Parathyroid adenoma (tissue), 2 donors: ENCODE measurements around the gene MUC4.
"Not testable (repeated sequence)": the region's sequence is repeated elsewhere in the genome, so short reads cannot be mapped to it uniquely, and the experiment has no call there.

Experiments used
- H2AFZ ChIP-seq: fragments of 300-600 bp; sonication (generic); one replicate; pipeline ENCODE4 v1.7.0; 2017; ENCODE audit warnings: antibody characterized with exemption, mild to moderate bottlenecking
- H3K27ac ChIP-seq: fragments of 300-600 bp; sonication (generic); one replicate; pipeline ENCODE4 v1.7.0; 2017
- H3K27me3 ChIP-seq: fragments of 300-600 bp; sonication (generic); one replicate; pipeline ENCODE4 v1.7.0; 2017; ENCODE audit warnings: low read length; ENCODE audit not compliant: control insufficient read depth, insufficient read depth
- H3K36me3 ChIP-seq: fragments of 300-600 bp; sonication (generic); one replicate; pipeline ENCODE4 v1.7.0; 2017; ENCODE audit warnings: low read length; ENCODE audit not compliant: control insufficient read depth, insufficient read depth
- H3K4me1 ChIP-seq: fragments of 300-600 bp; sonication (generic); one replicate; pipeline ENCODE4 v1.7.0; 2017; ENCODE audit warnings: control low read depth
- H3K4me2 ChIP-seq: fragments of 300-600 bp; sonication (generic); one replicate; pipeline ENCODE4 v1.7.0; 2017; ENCODE audit warnings: low read length
- H3K4me3 ChIP-seq: fragments of 300-600 bp; sonication (generic); one replicate; pipeline ENCODE4 v1.7.0; 2017; ENCODE audit warnings: low read depth, low read length
- H3K79me2 ChIP-seq: fragments of 300-600 bp; sonication (generic); one replicate; pipeline ENCODE4 v1.7.0; 2017; ENCODE audit warnings: control low read depth
- H3K9ac ChIP-seq: fragments of 300-600 bp; sonication (generic); one replicate; pipeline ENCODE4 v1.7.0; 2017; ENCODE audit warnings: mild to moderate bottlenecking
- H3K9me3 ChIP-seq: fragments of 300-600 bp; sonication (generic); one replicate; pipeline ENCODE4 v1.7.0; 2017; ENCODE audit warnings: low read length; ENCODE audit not compliant: control insufficient read depth
- TF ChIP-seq, protein P1 (sequence below): fragments of 300-600 bp; sonication (generic); IDR thresholded peaks from one replicate; pipeline ENCODE4 v1.7.0; 2017; ENCODE audit warnings: antibody characterized with exemption, mild to moderate bottlenecking
- donor health status: primary hyperparathyroidism.

The MUC4 gene

DNA sequence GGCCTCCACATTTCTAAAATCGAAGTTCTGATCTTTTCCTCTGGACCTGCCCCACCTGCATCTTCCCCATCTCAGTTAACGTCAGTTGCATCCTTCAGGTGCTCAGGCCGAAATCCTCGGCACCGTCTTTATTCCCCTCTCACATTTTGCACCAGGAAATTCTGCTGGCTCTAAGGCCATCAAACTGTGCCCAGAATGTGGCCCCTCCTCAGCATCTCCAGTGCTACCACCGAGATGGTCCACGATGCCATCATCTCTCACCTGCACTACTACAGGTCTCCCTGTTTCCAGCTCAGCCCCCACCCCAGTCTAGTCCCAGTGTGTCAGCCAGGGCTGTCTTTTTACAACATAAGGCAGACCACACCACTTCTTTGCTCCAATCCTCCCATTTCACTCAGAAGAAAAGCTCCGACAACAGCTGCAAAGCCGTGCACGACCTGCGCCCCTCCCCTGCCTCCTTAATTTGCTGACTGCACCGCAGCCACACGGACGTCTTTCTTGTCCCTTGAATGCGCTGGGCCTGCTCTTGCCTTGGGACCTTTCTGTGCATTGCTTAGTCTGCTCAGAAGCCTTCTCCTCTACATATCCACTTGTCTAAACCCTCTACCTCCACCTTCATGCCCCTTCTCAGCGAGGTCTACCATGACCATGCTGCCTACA, 76.6 kb downstream of the MUC4 start:
- H3K9ac ChIP-seq: no peak overlapping the region
- TF ChIP-seq, protein P1, sequence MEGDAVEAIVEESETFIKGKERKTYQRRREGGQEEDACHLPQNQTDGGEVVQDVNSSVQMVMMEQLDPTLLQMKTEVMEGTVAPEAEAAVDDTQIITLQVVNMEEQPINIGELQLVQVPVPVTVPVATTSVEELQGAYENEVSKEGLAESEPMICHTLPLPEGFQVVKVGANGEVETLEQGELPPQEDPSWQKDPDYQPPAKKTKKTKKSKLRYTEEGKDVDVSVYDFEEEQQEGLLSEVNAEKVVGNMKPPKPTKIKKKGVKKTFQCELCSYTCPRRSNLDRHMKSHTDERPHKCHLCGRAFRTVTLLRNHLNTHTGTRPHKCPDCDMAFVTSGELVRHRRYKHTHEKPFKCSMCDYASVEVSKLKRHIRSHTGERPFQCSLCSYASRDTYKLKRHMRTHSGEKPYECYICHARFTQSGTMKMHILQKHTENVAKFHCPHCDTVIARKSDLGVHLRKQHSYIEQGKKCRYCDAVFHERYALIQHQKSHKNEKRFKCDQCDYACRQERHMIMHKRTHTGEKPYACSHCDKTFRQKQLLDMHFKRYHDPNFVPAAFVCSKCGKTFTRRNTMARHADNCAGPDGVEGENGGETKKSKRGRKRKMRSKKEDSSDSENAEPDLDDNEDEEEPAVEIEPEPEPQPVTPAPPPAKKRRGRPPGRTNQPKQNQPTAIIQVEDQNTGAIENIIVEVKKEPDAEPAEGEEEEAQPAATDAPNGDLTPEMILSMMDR: no peak
- H3K4me2 ChIP-seq: no peak overlapping the region
- no peaks in the 10 kb centered on the region for H3K36me3 ChIP-seq
- no peak overlapping the region for H3K4me3 ChIP-seq
- H3K27me3 ChIP-seq: no peaks in the 10 kb centered on the region
- no peak overlapping the region for H3K27ac ChIP-seq
- no peaks in the 10 kb centered on the region for H3K79me2 ChIP-seq
- H3K9me3 ChIP-seq: no peaks in the 10 kb centered on the region
- H3K4me1 ChIP-seq: no peaks in the 10 kb centered on the region
- H2AFZ ChIP-seq: no peak overlapping the region

DNA sequence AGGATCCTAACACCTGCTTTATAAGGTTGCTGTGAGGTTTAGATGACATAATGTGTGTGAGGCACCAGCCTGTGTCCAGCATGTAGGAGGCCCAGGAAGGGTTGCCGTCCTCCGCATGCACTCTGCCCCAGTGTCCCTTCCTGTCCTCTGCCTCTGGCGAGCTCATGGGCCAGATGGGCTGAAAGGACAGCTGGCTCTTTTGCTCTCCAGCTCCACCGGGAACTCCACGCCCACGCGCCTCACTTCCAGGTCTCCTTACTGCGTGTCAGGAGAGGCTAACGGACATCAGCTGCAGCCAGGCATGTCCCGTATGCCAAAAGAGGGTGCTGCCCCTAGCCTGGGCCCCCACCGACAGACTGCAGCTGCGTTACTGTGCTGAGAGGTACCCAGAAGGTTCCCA, 78.8 kb downstream of the MUC4 start:
- no peaks in the 10 kb centered on the region for H3K4me1 ChIP-seq
- H3K9ac ChIP-seq: no peak overlapping the region
- no peak overlapping the region for H3K4me2 ChIP-seq
- H3K4me3 ChIP-seq: no peak overlapping the region
- H2AFZ ChIP-seq: no peak overlapping the region
- no peaks in the 10 kb centered on the region for H3K27me3 ChIP-seq
- no peaks in the 10 kb centered on the region for H3K9me3 ChIP-seq
- no peaks in the 10 kb centered on the region for H3K36me3 ChIP-seq
- H3K79me2 ChIP-seq: no peaks in the 10 kb centered on the region
- no peak overlapping the region for H3K27ac ChIP-seq
- TF ChIP-seq, protein P1: no peak

- Histone ChIP-seq H3K79me2 (no peaks in the 10 kb centered on the region), H3K36me3 (no peaks in the 10 kb centered on the region), H3K9ac (no peak overlapping the region), H2AFZ (no peak overlapping the region), H3K4me3 (no peak overlapping the region), H3K4me1 (peaks cover 7% of the 10 kb centered on the region), H3K27ac (no peak overlapping the region), H3K27me3 (no peaks in the 10 kb centered on the region), H3K4me2 (no peak overlapping the region), H3K9me3 (no peaks in the 10 kb centered on the region)
- TF ChIP-seq, protein P1: no peak
Observed at GRCh38 chr3:195731356-195731905, 80.3 kb downstream of the MUC4 start.

DNA sequence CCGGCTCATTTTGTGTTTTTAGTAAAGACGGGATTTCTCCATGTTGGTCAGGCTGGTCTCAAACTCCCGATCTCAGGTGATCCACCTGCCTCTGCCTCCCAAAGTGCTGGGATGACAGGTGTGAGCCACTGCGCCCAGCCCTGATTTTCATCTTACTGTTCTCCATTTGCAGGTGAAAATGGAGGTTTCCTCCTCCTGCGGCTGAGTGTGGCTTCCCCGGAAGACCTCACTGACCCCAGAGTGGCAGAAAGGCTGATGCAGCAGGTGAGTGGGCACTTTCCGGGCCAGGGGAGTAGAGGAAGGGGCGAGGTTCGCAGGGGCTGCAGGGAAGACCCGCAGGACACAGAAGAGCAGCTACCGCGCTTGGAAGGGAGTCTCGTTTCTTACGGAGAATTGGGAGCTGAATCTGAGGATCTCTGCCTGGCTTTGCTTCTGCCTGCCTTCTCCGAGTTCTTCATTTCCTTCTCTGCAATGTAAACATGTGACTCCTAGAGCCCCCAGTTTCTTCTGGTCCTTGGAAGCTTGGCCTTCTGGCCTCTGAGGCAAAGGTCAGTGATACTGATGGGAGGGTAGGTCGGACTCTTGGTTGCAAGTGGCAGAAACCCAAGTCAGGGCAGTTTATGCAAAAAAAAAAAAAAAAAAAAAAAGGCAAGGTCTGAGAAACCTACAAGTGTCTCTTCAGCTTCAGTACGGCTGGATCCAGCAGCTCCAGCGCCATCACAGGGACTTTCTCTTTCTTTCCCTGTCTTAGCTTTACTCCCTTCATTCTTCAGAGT, 82.1 kb downstream of the MUC4 start:
- Histone ChIP-seq H3K27me3 (no peaks in the 10 kb centered on the region), H3K4me3 (no peak overlapping the region), H3K9me3 (no peaks in the 10 kb centered on the region), H3K27ac (no peak overlapping the region), H3K79me2 (no peaks in the 10 kb centered on the region), H3K4me1 (peaks cover 7% of the 10 kb centered on the region), H3K9ac (no peak overlapping the region), H2AFZ (no peak overlapping the region), H3K36me3 (no peaks in the 10 kb centered on the region), H3K4me2 (no peak overlapping the region)
- TF ChIP-seq, protein P1: no peak

- H3K27ac ChIP-seq, H3K4me3 ChIP-seq, H3K9ac ChIP-seq: not testable (repeated sequence)
Observed at GRCh38 chr3:195728789-195729188, 82.9 kb downstream of the MUC4 start.

More at GRCh38 chr3:195728789-195729188, 82.9 kb downstream of the MUC4 start:
- H3K4me2 ChIP-seq, H2AFZ ChIP-seq, H3K36me3 ChIP-seq, H3K9me3 ChIP-seq, H3K79me2 ChIP-seq, H3K4me1 ChIP-seq, H3K27me3 ChIP-seq: not testable (repeated sequence)
